ENCODE results near the gene SMIM38. TPM values are rescaled to one million over a fixed set of nuclear protein-coding genes. Genes with fewer than 3 reads are reported as not detected.
A peak's percentile ranks its signal among the peaks of the same experiment; 100 is the strongest.

Gene SMIM38
- total RNA-seq, 1 experiment from 2014 or later, result 0.33 TPM

- intact Hi-C loops (cut with micrococcal nuclease; ENCODE audit: unreplicated experiment), result loop anchor here (10.0 kb wide), 1 partner anchor 80 kb away; no protein-coding TSS in a partner anchor
- no peak overlapping the region for H3K27ac Mint-ChIP-seq (ENCODE audit: unreplicated experiment)
- no peak for TF ChIP-seq CTCF (IDR thresholded peaks at IDR 0.05; ENCODE audit: unreplicated experiment)
- no peaks in the 10 kb centered on the region for H3K36me3 Mint-ChIP-seq (ENCODE audit: insufficient read depth, unreplicated experiment)
- H3K4me3 Mint-ChIP-seq (ENCODE audit: low read depth, unreplicated experiment), result no peak overlapping the region
- CTCF ChIA-PET, result interaction anchor here (0.6 kb wide), 1 partner anchor 516 kb away, joined by 5 read pairs; no protein-coding TSS in a partner anchor
- H3K27me3 Mint-ChIP-seq (ENCODE audit: unreplicated experiment), result no peaks in the 10 kb centered on the region
- peaks cover 42% of the 10 kb centered on the region for H3K4me1 Mint-ChIP-seq (ENCODE audit: low read depth, unreplicated experiment)
- no peak for DNase-seq
- no TSS peak for BruUV-seq (replicated peaks)
- H3K9me3 Mint-ChIP-seq (ENCODE audit: low read depth, unreplicated experiment), result no peaks in the 10 kb centered on the region
Measured at GRCh38 chr11:69134957-69135356, 20.8 kb upstream of the SMIM38 start.

GRCh38 chr11:69135420-69136363 is 20.0 kb upstream of the SMIM38 start:
- no peaks in the 10 kb centered on the region for H3K9me3 Mint-ChIP-seq (ENCODE audit: low read depth, unreplicated experiment)
- no peaks in the 10 kb centered on the region for H3K36me3 Mint-ChIP-seq (ENCODE audit: insufficient read depth, unreplicated experiment)
- no peak overlapping the region for H3K4me3 Mint-ChIP-seq (ENCODE audit: low read depth, unreplicated experiment)
- intact Hi-C loops (cut with micrococcal nuclease; ENCODE audit: unreplicated experiment), result loop anchor here (10.0 kb wide), 1 partner anchor 79 kb away; no protein-coding TSS in a partner anchor
- no peaks in the 10 kb centered on the region for H3K27me3 Mint-ChIP-seq (ENCODE audit: unreplicated experiment)
- CTCF ChIA-PET, result no interaction called here
- TF ChIP-seq CTCF (IDR thresholded peaks at IDR 0.05; ENCODE audit: unreplicated experiment), result no peak
- BruUV-seq (replicated peaks), result no TSS peak
- no peak for DNase-seq
- H3K4me1 Mint-ChIP-seq (ENCODE audit: low read depth, unreplicated experiment), result peaks cover 41% of the 10 kb centered on the region
- peak overlapping the region; percentile 8 for H3K27ac Mint-ChIP-seq (ENCODE audit: unreplicated experiment)

- Mint-ChIP-seq H3K9me3 (ENCODE audit: low read depth, unreplicated experiment) (no peaks in the 10 kb centered on the region), H3K4me3 (ENCODE audit: low read depth, unreplicated experiment) (no peak overlapping the region), H3K27ac (ENCODE audit: unreplicated experiment) (peak overlapping the region; percentile 8), H3K4me1 (ENCODE audit: low read depth, unreplicated experiment) (peaks cover 41% of the 10 kb centered on the region), H3K36me3 (ENCODE audit: insufficient read depth, unreplicated experiment) (no peaks in the 10 kb centered on the region), H3K27me3 (ENCODE audit: unreplicated experiment) (no peaks in the 10 kb centered on the region)
- no peak for TF ChIP-seq CTCF (IDR thresholded peaks at IDR 0.05; ENCODE audit: unreplicated experiment)
- CTCF ChIA-PET, result interaction anchor here (0.6 to 1.1 kb wide), 2 partner anchors 35 to 1125 kb away, joined by 4 to 6 read pairs; no protein-coding TSS in a partner anchor
- no peak for DNase-seq
- BruUV-seq (replicated peaks), result no TSS peak
- intact Hi-C loops (cut with micrococcal nuclease; ENCODE audit: unreplicated experiment), result loop anchor here (10.0 kb wide), 1 partner anchor 78 kb away; no protein-coding TSS in a partner anchor
Measured at GRCh38 chr11:69136471-69136870, 19.3 kb upstream of the SMIM38 start.

GRCh38 chr11:69137151-69137844 is 18.4 kb upstream of the SMIM38 start:
- no peak for TF ChIP-seq CTCF (IDR thresholded peaks at IDR 0.05; ENCODE audit: unreplicated experiment)
- no TSS peak for BruUV-seq (replicated peaks)
- peak; percentile 48 for DNase-seq
- no peak overlapping the region for H3K4me3 Mint-ChIP-seq (ENCODE audit: low read depth, unreplicated experiment)
- no peaks in the 10 kb centered on the region for H3K9me3 Mint-ChIP-seq (ENCODE audit: low read depth, unreplicated experiment)
- CTCF ChIA-PET, result interaction anchor here (0.6 to 1.2 kb wide), 4 partner anchors 36 to 1124 kb away, joined by 3 to 6 read pairs (median 4); partner anchors contain the start of gene MYEOV
- H3K27me3 Mint-ChIP-seq (ENCODE audit: unreplicated experiment), result no peaks in the 10 kb centered on the region
- H3K36me3 Mint-ChIP-seq (ENCODE audit: insufficient read depth, unreplicated experiment), result no peaks in the 10 kb centered on the region
- H3K4me1 Mint-ChIP-seq (ENCODE audit: low read depth, unreplicated experiment), result peaks cover 41% of the 10 kb centered on the region
- intact Hi-C loops (cut with micrococcal nuclease; ENCODE audit: unreplicated experiment), result loop anchor here (10.0 kb wide), 1 partner anchor 78 kb away; no protein-coding TSS in a partner anchor
- peak overlapping the region; percentile 46 for H3K27ac Mint-ChIP-seq (ENCODE audit: unreplicated experiment)
